Parathyroid adenoma (tissue), 2 donors: ENCODE measurements around the gene LRRC4C.

ENCODE experiments used
- H2AFZ ChIP-seq: fragments of 300-600 bp; sonication (generic); one replicate; pipeline ENCODE4 v1.7.0; 2017; ENCODE audit warnings: antibody characterized with exemption, mild to moderate bottlenecking
- H3K27ac ChIP-seq: fragments of 300-600 bp; sonication (generic); one replicate; pipeline ENCODE4 v1.7.0; 2017
- H3K27me3 ChIP-seq: fragments of 300-600 bp; sonication (generic); one replicate; pipeline ENCODE4 v1.7.0; 2017; ENCODE audit warnings: low read length; ENCODE audit not compliant: control insufficient read depth, insufficient read depth
- H3K36me3 ChIP-seq: fragments of 300-600 bp; sonication (generic); one replicate; pipeline ENCODE4 v1.7.0; 2017; ENCODE audit warnings: low read length; ENCODE audit not compliant: control insufficient read depth, insufficient read depth
- H3K4me1 ChIP-seq: fragments of 300-600 bp; sonication (generic); one replicate; pipeline ENCODE4 v1.7.0; 2017; ENCODE audit warnings: control low read depth
- H3K4me2 ChIP-seq: fragments of 300-600 bp; sonication (generic); one replicate; pipeline ENCODE4 v1.7.0; 2017; ENCODE audit warnings: low read length
- H3K4me3 ChIP-seq: fragments of 300-600 bp; sonication (generic); one replicate; pipeline ENCODE4 v1.7.0; 2017; ENCODE audit warnings: low read depth, low read length
- H3K79me2 ChIP-seq: fragments of 300-600 bp; sonication (generic); one replicate; pipeline ENCODE4 v1.7.0; 2017; ENCODE audit warnings: control low read depth
- H3K9ac ChIP-seq: fragments of 300-600 bp; sonication (generic); one replicate; pipeline ENCODE4 v1.7.0; 2017; ENCODE audit warnings: mild to moderate bottlenecking
- H3K9me3 ChIP-seq: fragments of 300-600 bp; sonication (generic); one replicate; pipeline ENCODE4 v1.7.0; 2017; ENCODE audit warnings: low read length; ENCODE audit not compliant: control insufficient read depth
- TF ChIP-seq, protein P1 (sequence below): fragments of 300-600 bp; sonication (generic); IDR thresholded peaks from one replicate; pipeline ENCODE4 v1.7.0; 2017; ENCODE audit warnings: antibody characterized with exemption, mild to moderate bottlenecking
- donor health status: primary hyperparathyroidism.

The LRRC4C gene

DNA sequence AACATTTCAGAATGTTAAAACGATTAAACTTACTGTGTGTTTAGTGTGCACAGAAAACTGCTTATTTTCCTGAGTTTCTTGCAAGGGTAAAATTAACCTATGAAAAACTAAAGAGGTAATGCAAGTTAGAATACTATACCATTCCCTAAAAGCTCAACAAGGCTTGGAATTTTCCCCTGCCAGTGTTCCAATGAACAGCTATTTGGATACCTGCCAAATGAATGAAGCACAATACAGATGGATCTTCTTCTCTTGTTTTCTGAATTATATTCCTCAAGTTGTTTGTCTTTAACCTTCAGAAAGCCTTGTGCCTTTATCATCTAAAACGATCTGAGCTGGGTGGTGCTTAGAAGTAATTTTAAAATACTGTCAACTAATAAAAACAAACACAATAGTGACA, 204.5 kb downstream of the LRRC4C start:
- H3K4me3 ChIP-seq, result no peak overlapping the region
- H3K9me3 ChIP-seq, result no peaks in the 10 kb centered on the region
- TF ChIP-seq, protein P1, sequence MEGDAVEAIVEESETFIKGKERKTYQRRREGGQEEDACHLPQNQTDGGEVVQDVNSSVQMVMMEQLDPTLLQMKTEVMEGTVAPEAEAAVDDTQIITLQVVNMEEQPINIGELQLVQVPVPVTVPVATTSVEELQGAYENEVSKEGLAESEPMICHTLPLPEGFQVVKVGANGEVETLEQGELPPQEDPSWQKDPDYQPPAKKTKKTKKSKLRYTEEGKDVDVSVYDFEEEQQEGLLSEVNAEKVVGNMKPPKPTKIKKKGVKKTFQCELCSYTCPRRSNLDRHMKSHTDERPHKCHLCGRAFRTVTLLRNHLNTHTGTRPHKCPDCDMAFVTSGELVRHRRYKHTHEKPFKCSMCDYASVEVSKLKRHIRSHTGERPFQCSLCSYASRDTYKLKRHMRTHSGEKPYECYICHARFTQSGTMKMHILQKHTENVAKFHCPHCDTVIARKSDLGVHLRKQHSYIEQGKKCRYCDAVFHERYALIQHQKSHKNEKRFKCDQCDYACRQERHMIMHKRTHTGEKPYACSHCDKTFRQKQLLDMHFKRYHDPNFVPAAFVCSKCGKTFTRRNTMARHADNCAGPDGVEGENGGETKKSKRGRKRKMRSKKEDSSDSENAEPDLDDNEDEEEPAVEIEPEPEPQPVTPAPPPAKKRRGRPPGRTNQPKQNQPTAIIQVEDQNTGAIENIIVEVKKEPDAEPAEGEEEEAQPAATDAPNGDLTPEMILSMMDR, result no peak
- no peak overlapping the region for H3K9ac ChIP-seq
- no peak overlapping the region for H2AFZ ChIP-seq
- no peaks in the 10 kb centered on the region for H3K36me3 ChIP-seq
- no peak overlapping the region for H3K27ac ChIP-seq
- no peaks in the 10 kb centered on the region for H3K27me3 ChIP-seq
- no peaks in the 10 kb centered on the region for H3K79me2 ChIP-seq
- H3K4me1 ChIP-seq, result no peaks in the 10 kb centered on the region
- no peak overlapping the region for H3K4me2 ChIP-seq

DNA sequence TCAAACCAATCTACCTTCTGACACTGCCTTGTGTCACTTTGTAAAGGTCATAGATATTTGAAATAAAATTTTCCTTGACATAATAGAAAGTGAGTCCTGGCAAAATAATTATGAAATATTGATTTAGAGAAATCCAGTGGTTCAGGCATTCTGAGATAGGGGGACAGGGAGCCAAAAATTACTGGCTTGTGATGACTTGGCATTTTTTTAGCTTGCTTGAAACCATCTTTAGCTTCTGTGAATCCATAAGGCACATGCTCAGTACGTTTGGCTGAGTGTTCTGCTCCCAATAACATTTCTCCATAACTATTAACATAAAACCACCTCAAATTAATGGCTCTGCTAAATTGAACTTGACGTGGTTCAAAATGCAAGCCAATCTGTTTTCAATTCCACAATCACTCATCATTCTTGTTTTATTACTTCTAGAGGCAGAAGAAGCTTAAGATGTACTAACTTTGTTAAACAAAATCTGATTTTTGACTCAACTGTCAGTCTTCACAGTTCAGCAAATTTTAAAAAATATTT, 209.0 kb downstream of the LRRC4C start:
- Histone ChIP-seq H3K27ac (no peak overlapping the region), H3K4me3 (no peak overlapping the region), H3K4me2 (no peak overlapping the region), H3K9me3 (no peaks in the 10 kb centered on the region), H3K36me3 (no peaks in the 10 kb centered on the region), H3K27me3 (no peaks in the 10 kb centered on the region), H3K9ac (no peak overlapping the region), H3K79me2 (no peaks in the 10 kb centered on the region), H2AFZ (no peak overlapping the region), H3K4me1 (no peaks in the 10 kb centered on the region)
- TF ChIP-seq, protein P1, result no peak

DNA sequence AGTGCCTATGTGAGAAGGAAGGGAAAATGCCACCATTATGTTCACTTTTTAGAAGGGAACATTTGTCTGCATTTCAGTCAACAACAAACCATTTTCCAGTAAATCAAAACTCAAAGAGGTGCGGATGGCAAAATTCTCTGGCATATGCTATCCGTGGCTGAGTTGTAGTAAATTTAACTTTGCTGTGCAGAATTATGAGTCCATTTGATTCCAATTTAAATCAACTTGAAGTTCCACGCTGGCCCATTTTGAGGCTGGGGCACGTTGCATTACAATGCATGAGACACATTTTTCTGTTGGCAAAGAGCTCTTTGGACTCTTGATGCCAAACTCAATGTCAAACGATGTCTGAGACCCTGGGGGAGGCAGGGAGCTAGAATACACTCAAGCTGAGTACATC, 211.8 kb downstream of the LRRC4C start:
- Histone ChIP-seq H3K36me3 (no peaks in the 10 kb centered on the region), H3K4me3 (no peak overlapping the region), H3K27me3 (no peaks in the 10 kb centered on the region), H3K9ac (no peak overlapping the region), H3K79me2 (no peaks in the 10 kb centered on the region), H3K4me2 (no peak overlapping the region), H3K27ac (no peak overlapping the region), H3K9me3 (no peaks in the 10 kb centered on the region), H3K4me1 (no peaks in the 10 kb centered on the region), H2AFZ (no peak overlapping the region)
- TF ChIP-seq, protein P1, result no peak

DNA sequence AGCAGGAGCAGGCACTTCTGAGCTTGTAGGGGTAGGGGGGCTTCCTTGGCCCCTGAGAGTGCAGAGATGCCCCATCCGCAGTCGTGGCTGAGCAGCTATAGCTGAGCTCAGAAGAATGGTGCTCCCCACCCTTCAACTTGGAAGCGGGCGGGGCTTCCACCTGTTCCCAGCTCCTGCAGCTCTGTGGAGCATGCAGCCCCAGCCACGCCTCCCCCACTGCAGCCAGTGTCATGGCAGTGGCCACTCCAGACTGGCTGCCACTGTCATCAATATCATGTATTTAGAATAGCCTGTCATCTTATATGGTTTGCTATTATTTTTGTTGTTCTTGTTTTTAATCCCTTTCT, 213.1 kb downstream of the LRRC4C start:
- Histone ChIP-seq H3K27ac (no peak overlapping the region), H2AFZ (no peak overlapping the region), H3K79me2 (no peaks in the 10 kb centered on the region), H3K9ac (no peak overlapping the region), H3K27me3 (no peaks in the 10 kb centered on the region), H3K9me3 (no peaks in the 10 kb centered on the region), H3K4me1 (no peaks in the 10 kb centered on the region), H3K4me2 (no peak overlapping the region), H3K36me3 (no peaks in the 10 kb centered on the region), H3K4me3 (no peak overlapping the region)
- TF ChIP-seq, protein P1, result no peak

DNA sequence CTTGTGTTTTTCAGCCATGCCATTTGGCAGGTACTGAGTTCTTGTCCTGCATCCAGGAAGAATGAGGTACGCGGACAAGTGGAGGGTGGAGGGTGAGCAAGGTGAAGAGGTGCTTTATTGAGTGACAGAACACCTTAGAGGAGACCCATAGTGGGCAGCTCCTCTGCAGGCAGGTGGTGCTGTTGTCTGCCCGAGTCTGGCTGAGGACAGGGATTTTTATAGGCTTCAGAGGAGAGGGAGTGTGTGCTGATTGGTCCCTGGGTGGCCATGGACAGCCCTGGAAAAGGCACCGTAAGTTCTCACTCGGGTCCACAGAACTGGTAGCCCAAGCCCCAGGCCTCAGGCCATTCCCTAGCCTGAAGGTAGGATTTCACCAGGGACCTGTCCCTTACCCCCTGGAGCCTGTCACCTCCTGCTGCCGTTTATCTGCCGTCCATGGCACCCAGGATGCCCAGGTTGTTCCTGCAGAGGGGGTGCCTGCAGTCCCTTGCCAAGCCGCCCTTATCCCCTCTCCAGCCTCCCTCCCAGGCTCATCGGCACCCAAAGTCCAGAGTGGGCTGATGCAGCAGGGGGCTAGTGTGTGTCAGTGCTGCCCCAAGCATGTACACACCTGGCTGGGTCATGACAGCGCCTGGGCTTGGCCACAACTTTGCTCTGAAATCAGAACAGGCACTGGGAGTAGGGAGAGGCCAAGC, 213.6 kb downstream of the LRRC4C start:
- H3K79me2 ChIP-seq, result no peaks in the 10 kb centered on the region
- no peaks in the 10 kb centered on the region for H3K36me3 ChIP-seq
- H3K9ac ChIP-seq, result no peak overlapping the region
- H3K27ac ChIP-seq, result no peak overlapping the region
- TF ChIP-seq, protein P1, result no peak
- H3K27me3 ChIP-seq, result no peaks in the 10 kb centered on the region
- H3K9me3 ChIP-seq, result no peaks in the 10 kb centered on the region
- H3K4me2 ChIP-seq, result no peak overlapping the region
- H3K4me3 ChIP-seq, result no peak overlapping the region
- H3K4me1 ChIP-seq, result no peaks in the 10 kb centered on the region
- H2AFZ ChIP-seq, result no peak overlapping the region
